22Rv1 (cell line): Measurements from ENCODE around the gene ADGRG6.

ENCODE experiments used
- H3K27ac ChIP-seq: fragments of 450-650 bp; 2 replicates; pipeline ENCODE4 v1.5.1; 2017
- ZFX ChIP-seq: fragments of 450-650 bp; IDR thresholded peaks from 2 replicates; pipeline ENCODE4 v1.6.1; 2017; ENCODE audit warnings: antibody characterized with exemption, borderline replicate concordance
- TF ChIP-seq, protein P1 (sequence below): fragments of 450-650 bp; IDR thresholded peaks from 2 replicates; pipeline ENCODE4 v1.5.1; 2017; ENCODE audit warnings: mild to moderate bottlenecking

Gene ADGRG6

DNA sequence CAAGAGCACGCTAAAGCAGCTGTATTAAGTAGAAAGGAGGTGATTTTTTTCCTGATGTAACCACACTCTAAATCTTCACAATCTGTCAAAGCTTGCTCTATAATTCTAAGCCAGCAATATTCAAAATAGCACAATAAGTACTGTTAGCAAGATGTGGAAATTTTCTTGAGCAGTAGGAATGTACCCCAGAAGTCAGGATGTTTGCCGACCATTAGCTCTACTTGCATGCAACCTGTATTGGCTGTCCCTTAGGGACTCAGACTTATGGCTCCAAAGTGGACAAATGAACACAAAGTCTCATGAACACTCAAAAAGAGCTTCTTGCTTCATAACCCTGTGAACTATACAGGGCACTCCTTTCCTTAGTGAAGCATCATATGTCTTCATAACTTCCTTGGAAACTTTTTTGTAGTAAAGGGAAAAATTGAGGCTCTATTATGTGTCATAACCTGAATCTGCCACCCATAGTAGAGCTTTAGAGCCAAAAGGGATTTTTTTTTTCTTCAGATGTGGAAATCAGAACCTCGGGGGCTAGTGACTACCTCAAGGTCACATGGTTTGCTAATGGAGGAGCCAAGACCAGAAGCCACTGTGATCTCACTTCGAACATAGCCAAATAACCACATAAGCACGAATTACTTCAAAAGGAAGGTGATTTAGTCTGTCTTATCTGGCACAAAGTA is 54.5 kb downstream of the ADGRG6 start:
- H3K27ac ChIP-seq, result no peak overlapping the region
- TF ChIP-seq ZFX, result no peak
- TF ChIP-seq, protein P1, sequence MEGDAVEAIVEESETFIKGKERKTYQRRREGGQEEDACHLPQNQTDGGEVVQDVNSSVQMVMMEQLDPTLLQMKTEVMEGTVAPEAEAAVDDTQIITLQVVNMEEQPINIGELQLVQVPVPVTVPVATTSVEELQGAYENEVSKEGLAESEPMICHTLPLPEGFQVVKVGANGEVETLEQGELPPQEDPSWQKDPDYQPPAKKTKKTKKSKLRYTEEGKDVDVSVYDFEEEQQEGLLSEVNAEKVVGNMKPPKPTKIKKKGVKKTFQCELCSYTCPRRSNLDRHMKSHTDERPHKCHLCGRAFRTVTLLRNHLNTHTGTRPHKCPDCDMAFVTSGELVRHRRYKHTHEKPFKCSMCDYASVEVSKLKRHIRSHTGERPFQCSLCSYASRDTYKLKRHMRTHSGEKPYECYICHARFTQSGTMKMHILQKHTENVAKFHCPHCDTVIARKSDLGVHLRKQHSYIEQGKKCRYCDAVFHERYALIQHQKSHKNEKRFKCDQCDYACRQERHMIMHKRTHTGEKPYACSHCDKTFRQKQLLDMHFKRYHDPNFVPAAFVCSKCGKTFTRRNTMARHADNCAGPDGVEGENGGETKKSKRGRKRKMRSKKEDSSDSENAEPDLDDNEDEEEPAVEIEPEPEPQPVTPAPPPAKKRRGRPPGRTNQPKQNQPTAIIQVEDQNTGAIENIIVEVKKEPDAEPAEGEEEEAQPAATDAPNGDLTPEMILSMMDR, result no peak

DNA sequence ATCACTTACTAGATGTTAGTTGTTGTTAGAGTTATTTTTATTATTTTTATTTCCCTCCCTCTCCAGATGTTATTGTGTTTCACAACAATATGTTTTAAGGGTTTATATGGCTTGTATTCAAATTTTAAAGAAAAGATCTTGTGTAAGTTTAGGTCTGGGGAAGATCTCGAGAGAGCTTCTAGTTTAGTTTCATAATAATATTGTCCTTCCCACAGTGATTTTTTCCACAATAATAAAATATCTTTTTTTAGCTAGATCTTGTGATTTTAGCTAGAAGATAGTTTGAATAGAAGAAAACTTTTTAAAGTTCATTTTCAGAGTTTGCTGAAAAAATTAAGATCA is 55.0 kb downstream of the ADGRG6 start:
- no peak overlapping the region for H3K27ac ChIP-seq
- TF ChIP-seq, protein P1, result no peak
- no peak for TF ChIP-seq ZFX

DNA sequence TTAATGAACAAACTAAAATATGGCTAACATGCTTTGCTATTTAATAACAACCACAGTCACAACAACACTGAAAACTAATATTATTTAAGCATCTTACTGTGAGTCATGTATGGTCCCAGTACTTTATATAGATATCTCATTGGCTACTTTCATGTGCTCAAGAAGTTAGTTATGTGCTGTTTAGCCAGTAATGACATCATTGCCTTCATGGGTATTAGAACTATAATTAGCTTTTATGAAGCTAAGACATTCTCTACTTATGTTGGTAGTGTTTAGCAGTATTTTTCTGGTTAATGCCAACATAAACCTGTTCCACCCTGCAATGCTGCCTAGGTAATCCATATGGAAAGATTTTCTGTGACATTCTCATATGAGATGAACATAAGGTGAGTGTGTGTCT is 56.1 kb downstream of the ADGRG6 start:
- TF ChIP-seq, protein P1, result no peak
- TF ChIP-seq ZFX, result no peak
- no peak overlapping the region for H3K27ac ChIP-seq

GRCh38 chr6:142359271-142359960 is 57.6 kb downstream of the ADGRG6 start:
- H3K27ac ChIP-seq, result no peak overlapping the region
- TF ChIP-seq, protein P1, result no peak
- no peak for TF ChIP-seq ZFX

DNA sequence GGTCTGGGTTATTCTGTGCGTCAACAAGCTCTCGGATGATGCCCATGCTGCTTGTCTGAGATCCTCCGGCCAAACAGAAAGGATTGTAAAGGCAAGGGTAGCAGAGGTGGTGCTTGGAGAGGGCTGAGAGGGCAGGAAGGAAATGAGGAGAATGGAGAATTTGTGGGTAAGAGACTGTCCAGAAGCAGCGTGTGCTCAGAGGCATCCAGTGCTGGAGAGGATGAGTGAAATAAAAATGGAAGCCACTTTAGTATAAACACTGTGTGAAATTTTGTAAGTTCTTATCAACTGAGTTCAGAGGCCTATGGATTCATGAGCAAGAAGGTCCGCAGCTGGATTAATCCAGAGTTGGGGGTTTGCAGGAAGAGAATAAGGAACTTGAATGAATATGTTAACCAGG is 59.5 kb downstream of the ADGRG6 start:
- H3K27ac ChIP-seq, result no peak overlapping the region
- TF ChIP-seq, protein P1, result no peak
- TF ChIP-seq ZFX, result no peak

DNA sequence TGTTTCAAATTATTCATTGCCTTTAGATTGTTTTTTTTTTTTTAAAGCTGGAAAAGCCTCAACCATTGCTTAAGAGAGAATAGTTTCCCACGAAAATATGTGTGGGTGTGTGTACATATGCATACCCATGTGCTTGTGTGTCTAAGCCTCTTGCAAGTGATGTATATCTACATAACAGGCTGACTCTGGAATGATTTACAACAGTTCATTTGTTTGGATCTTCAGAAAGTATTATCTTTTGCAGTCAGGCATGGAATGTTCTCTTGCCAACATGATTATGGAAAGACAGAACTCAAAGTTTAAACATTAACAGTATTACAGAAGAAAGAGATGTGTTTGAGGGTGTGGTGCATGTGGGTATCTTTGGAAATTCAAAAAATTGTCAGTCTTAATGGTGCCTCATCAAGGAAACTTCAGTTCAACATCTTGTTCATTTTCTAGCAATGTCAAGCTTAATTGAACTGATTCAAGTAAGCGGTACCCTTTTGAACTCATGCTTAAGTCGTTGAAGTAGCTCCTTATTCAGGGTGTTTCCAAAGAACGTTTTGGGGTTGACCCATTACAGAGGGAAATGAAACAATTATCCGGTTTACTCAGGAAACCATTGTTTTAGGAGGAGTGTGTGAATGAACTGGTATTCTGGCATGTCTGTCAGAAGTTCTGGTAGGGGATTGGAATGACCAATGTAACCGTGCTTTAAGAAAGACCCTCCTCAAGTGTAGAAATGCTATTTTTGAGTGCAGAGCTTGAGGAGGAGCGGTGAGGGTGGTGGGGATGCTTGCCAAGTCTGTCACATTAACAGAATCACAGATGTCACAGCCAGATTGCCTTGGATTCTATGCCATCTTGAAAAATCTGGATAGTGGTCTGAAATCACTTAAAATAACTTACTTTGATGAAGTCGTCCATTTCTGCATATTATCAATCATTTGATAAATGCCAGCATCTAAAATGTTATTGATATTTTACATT is 60.3 kb downstream of the ADGRG6 start:
- TF ChIP-seq, protein P1, result no peak
- no peak for TF ChIP-seq ZFX
- H3K27ac ChIP-seq, result no peak overlapping the region
